ENCODE data around the gene TBKBP1.

The TBKBP1 gene

GRCh38 chr17:47700471-47701449 lies 6.8 kb downstream of the TBKBP1 start:
- DNase-seq: peak in 1 of 2 donors; percentile 29

- no peak for DNase-seq
Measured at GRCh38 chr17:47701608-47702007, 7.6 kb downstream of the TBKBP1 start.

DNA sequence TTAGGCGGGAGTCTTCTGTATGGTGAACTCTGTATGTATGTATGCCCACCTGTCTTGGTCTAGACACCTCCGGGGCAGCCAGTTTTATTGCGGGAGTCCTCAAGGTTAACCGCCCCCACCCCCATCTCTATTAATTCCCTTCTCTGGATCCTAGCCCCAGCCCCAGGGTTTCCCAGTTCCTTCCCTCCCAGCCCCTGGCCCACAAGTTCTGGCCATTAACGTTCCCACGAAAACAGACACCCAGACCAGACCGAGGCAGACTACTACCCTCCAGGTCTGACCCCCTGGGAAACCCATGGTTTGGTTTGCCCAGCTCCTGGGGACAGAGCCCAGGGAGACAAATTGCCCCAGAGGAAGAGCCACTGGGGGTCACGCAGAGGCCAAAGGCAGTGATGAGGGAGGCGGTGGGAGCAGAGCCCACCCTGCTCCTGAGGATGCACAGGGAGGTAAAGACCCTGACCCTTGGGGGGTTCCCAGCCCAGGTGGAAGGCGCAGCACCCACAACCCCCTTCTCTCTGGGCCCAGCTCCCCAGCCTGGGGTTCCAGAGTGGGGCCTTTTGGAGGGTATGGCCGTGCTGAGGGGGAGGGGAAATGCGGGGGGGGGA lies 8.5 kb downstream of the TBKBP1 start:
- no peak for DNase-seq

- DNase-seq: peak; percentile 47 to 56
Measured at GRCh38 chr17:47703191-47703591, 9.2 kb downstream of the TBKBP1 start.

DNA sequence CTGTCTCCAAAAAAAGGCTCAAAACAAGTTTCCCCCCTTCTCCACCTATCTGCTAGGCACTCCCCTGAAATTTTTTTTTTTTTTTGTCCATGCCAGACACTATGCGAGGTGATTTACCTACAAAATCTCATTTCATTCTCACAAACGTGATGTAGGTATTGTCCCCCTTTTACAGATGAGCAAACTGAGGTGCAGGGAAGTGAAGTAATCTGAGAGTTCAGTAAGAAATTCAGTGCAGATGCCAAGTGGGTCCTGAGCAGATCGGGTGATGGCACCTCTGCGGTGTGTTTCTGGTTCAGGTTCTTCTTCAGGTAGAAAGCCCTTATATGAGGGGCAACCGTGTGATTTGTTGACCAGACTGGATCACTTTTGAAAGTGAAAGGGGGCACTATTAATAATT lies 9.7 kb downstream of the TBKBP1 start:
- no peak for DNase-seq

- peak in 1 of 2 donors; percentile 24 for DNase-seq
Measured at GRCh38 chr17:47704116-47704515, 10.2 kb downstream of the TBKBP1 start.

- no peak for DNase-seq
Measured at GRCh38 chr17:47704736-47705135, 10.8 kb downstream of the TBKBP1 start.

GRCh38 chr17:47705536-47706530 lies 11.9 kb downstream of the TBKBP1 start:
- no peak for DNase-seq

GRCh38 chr17:47707056-47707804 lies 13.3 kb downstream of the TBKBP1 start:
- no peak for DNase-seq

DNA sequence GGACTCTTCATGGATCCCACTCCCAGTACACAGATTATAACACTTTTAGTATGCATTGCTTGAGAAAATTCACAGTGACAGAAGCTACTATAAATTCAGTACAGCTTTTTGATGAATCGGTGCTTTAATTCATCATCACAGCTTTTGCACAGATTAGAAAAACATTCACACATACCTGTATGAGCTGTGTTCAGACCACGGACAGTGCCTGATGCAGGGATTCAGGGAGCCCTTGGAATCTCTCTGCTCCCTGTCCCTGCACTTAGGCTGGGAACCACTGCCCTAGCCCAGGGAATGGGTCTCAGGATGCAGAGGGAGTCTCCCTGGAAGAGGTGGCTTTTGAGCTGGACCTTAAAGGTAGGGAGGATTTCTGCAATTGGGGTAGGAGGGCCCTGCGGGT lies 13.9 kb downstream of the TBKBP1 start:
- DNase-seq: no peak

DNA sequence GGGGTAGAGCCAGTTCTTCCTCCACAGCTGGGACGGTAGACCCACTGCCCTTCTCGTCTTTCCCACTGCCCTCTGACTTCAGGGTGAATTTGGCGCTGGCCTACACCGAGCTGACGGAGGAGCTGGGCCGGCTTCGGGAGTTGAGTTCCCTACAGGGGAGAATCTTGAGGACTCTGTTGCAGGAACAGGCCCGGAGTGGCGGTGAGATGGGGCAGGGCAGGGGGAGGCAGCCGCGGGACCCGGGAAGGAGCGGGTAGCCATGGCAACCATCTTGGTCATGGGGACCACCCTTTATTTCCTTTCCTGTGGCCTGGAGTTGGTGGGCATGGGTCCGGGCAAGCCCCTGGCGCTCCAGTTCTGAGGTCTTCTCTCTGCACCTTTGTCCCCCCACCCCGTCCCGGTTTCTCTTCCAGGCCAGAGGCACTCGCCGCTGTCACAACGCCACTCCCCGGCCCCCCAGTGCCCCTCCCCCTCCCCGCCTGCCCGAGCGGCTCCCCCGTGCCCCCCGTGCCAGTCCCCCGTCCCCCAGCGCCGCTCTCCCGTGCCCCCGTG lies 14.4 kb downstream of the TBKBP1 start:
- no peak for DNase-seq

DNA sequence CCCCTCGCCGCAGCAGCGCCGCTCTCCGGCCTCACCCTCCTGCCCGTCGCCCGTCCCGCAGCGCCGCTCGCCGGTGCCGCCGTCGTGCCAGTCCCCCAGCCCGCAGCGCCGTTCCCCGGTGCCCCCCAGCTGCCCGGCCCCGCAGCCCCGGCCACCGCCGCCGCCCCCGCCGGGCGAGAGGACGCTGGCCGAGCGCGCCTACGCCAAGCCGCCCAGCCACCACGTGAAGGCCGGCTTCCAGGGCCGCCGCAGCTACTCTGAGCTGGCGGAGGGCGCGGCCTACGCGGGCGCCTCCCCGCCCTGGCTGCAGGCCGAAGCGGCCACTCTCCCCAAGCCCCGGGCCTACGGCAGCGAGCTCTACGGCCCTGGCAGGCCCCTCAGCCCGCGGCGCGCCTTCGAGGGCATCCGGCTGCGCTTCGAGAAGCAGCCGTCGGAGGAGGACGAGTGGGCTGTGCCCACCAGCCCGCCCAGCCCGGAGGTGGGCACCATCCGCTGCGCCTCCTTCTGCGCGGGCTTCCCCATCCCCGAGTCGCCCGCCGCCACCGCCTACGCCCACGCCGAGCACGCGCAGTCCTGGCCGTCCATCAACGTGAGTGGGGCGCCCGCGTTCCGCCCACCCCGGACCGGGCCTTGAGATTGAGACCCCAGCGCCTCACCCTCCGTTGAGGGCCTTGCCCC lies 15.0 kb downstream of the TBKBP1 start:
- no peak for DNase-seq

DNA sequence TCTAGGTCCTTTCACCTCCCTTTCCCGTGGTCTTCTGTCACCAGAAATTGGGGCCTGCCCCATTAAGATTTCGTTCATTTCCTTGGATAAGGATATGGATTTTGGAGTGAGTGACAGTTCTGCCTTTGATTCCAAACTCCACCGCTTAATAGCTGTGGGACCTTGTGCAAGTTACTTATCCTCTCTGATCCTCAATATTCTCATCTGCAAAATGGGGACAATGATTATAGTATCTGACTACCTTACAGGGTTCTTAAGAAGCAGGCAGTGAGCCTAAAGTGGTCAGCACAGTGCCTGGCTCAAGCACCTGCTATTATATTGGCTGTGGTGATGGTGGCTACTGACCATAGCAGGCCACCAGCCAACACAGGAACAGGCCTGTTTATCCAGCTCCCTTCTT lies 15.6 kb downstream of the TBKBP1 start:
- no peak for DNase-seq

DNA sequence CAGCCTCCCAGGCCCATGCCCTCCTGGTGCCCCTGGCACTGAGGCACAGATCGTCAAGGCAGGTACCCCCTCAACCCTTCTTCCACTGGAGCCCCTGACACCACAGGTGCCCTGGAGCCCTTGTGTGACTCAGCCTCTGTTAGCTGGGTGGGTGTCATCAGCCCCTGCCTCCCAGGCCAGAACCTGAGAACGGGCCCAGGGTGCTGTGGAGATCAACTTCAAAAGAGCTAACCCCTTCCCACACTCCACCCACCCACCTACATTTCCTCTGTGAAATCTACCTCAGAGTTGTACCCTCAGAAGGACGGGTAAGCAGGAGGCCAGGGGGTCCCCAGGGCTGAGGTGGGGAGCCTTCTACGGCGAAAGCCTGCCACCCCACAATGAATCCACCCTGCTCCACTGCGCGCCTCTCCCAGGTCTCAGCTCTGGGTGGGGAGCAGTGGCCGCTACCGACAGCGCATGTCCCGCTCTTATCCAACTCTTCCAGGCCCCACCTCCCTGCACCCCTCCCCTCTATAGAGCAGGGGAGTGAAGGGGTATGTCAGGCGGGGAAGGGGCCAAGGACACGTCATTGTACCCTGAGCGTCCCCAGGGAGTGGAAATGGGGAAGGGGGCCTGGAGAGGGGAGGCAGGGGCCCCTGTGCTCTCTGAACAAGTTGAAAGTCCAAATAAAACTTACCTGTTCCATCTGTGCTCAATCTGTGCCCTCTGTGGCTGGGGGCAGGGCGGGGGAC lies 17.6 kb downstream of the TBKBP1 start:
- no peak for DNase-seq

DNA sequence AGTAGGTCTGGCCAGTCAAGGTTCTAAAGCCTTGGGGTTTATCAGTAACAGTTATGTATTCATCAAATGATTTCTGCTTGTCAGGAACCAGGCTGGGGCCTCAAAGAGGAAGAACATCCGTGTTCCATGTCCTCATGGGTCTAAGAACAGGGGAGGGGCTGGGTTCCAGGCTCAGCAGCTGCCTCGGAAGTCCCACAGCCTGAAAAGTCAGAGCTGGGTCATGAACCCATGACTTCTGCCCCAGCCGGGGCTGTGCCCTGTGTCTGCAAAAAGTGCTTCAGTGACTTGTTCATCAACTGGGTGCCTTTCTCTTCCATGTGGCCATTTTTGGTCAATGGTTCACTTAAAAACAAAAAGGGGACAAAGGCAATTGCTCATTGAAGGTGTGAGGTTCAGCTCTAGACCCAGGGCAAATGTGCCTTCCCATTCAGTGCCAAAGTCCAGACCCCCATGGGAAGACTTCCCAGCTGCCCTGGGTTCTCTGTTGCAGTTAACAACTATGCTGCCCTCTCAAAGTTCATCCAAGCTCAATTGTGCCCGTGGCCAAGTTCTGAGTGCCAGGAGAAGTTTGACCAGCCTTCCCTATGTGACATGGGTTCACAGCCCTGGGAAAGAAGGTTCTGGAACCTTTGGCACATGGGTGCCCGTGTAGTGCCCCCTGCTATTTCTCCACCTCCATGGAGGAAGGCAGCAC lies 18.5 kb downstream of the TBKBP1 start:
- no peak for DNase-seq

- DNase-seq: no peak
Measured at GRCh38 chr17:47713980-47714700, 20.2 kb downstream of the TBKBP1 start.

DNA sequence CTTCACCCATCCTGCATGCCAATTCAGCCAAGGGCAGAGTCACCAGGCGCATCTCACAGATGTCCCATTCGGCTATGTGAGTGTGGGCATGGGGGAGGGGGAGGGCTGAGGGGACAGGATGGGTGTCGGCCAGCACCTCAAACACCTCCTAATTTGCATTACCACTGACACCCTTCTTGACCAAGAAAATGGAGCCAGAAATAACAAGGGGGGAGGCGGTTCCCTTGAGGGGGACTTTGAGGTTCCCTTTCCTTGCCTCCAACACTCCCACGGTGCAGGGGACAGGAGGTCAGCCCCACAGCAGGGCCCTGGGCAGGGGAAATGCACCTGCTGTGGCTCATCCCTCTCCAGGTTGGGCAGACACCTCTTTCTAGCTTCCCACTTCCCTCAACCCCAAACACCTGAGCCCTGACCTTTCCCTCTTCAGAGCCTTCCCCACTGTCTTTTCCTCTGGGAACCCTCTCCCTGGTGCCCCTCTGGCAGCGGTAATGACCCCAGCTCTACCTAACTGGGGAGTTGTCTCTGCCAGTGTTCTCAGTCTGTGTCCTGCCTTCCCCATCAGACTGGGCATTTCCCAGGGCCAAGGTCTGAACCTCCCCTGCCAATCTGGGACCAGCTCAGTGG lies 20.9 kb downstream of the TBKBP1 start:
- DNase-seq: peak in 1 of 2 donors; percentile 43

- DNase-seq: no peak
Measured at GRCh38 chr17:47715669-47716325, 21.8 kb downstream of the TBKBP1 start.

All from CD4-positive, alpha-beta T cell treated with Interleukin-1 beta for 1 hour (primary cell).